Measurements from ENCODE around the gene KATNBL1.

GRCh38 chr15:34214135-34214534 lies 4.2 kb upstream of the KATNBL1 start:
- no peak for TF ChIP-seq CTCF (conservative IDR thresholded peaks at IDR 0.05 in 1 of 2, IDR thresholded peaks at IDR 0.05 in 1 of 2; ENCODE audit: extremely low read depth in 1 of 2, insufficient read depth in 1 of 2, low read depth in 1 of 2, low read length in 2 of 2)
- no peak for TF ChIP-seq EZH2 (IDR thresholded peaks at IDR 0.05; ENCODE audit: borderline replicate concordance, low read length)
